NCI-H460 (cell line): ENCODE measurements around the gene ANKFY1. TPM values are rescaled to one million over a fixed set of nuclear protein-coding genes. Genes with fewer than 3 reads are reported as not detected.
"Not testable (repeated sequence)": the region's sequence is repeated elsewhere in the genome, so short reads cannot be mapped to it uniquely, and the experiment has no call there.

ENCODE experiments used
- DNase-seq: peaks from one replicate; pipeline ENCODE4 v3.0.0-alpha.2; 2016; ENCODE audit warnings: low read depth; ENCODE audit errors: extremely low read depth
- total RNA-seq: library from RNA; depleted of rRNA; stranded (reverse); fragments of >200 nt; shearing (Covaris generic); gene quantifications from 2 replicates; pipeline ENCODE4 v1.2.3, GENCODE V29; 2014

The ANKFY1 gene
- total RNA-seq, 1 experiment from 2014 or later, result 15.4 TPM

DNA sequence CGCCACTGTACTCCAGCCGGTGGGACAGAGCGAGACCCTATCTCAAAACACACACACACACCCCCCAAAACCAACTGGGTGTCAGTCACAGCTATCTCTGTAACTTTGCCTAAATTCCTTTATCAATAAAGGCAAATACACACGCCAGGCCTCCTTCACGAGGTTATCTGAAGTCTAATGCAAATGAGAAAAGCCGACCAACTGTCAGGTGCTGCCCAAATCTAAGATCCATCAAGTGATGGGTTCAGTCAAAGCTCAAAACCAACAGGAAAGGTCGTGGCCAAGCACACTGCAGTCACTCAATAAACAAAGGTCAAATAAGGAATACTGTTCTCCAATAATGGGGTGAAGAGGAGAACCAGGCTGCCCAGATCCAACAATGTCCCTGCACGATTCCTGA is 1.1 kb downstream of the ANKFY1 start:
- no peak for DNase-seq

DNA sequence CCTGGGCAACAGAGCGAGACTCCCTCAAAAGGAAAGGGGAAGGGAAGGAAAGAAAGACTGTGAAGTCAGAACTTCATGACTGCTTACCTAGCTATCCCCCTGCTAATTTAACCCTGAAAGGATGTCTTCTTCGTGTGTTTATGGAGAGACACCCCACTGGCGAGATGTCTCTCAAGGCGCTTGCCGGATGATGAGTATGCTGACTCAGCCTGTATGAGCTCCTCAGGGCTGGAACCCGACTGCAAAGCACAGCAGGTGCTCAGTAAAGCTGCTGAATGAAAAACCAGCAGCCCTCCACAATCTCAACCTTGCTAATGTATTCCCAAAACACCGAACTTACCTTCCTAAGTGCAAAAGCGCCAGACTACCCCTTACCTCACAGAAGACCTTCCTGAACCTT is 2.3 kb downstream of the ANKFY1 start:
- no peak for DNase-seq

DNA sequence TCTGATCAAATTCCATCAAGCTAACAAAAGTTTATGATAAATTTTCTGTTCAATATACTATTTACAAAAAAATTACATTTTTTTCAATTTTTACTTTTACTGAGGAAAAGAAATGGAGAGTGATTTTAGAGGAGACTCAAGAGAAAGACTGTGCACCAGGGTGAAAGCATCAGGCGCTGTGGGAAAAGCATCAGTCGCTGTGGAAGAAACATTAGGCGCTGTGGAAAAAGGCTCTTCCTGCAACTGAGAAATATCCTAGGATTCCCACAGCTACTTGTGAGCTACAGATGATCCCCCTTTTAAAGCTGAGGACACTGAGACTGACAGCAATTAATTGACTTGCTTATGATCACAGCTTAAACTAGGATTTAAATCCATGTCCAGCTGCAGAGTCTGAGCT is 4.9 kb downstream of the ANKFY1 start:
- no peak for DNase-seq

DNA sequence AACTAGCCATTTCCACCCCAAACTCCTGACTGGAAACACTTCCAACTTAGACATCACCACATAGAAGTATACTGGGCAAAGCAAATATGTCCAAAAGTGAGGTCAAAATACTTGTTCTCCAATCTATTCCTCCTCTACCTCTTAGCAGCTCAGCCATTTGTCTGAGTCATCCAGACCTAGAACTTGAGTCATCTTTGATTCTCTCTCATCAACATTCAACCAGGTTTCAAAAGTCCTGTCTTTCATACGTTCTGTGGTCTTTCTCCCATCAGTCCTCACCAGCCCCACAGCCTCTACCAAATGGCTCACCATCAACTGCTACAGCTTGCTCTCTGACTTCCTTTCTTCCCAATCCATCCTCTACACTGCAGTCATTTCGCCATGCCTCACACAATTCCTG is 6.8 kb downstream of the ANKFY1 start:
- DNase-seq, result no peak

DNA sequence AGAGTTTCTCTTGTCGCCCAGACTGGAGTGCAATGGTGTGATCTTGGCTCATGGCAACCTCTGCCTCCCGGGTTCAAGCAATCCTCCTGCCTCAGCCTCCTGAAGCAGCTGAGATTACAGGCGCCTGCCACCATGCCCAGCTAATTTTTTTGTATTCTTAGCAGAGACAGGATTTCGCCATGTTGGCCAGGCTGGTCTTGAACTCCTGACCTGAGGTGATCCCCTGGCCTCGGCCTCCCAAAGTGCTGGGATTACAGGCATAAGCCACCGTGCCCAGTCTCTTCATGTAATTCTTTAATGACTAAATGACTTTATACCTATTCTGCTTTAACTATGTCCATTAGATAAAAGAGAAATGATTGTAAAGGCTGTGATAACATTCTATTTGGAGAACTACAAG is 8.5 kb downstream of the ANKFY1 start:
- not testable (repeated sequence) for DNase-seq

DNA sequence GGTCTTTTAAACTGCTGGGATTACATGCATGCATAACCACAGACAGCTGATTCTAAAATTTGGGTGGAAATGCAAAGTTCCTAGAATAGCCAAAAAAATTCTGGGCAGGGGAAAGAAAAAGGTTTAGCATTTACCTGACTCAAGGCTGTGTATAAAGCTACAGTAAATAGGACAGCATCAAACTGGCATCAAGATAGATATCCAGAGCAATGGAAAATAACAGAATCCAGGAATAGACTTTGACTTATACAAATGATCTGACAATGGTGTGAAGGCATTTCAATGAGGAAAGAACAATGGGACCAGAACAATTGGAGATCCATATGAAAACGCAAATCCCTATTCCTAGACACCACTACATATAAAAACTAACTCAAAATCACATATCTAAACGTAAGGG is 12.9 kb downstream of the ANKFY1 start:
- DNase-seq, result no peak

DNA sequence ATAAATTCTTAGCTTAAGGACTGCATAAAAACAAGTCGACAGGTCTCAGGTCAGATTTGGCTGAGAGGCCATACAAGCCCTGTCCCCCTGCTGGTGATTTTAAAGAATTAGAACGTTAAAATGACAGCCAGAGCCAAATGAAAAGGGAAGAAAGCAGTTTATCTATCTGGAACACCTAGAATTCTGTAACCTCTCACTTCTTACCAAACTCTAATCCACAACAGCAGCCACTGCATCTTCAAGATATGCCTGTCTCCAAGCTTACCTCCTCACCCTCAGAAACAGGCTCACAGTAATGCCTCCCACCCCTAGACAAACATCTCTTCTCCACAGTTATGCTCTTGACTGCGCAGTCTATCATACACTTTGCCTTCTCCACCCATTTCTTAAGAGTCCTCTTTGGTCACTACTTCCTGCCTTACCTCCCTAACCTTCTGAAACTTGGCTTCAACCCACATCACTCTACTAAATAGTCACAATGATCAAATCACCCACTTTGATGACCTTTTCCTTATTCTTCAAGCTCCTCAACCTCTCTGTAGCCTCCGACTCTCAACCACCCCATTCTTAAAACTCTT is 14.2 kb downstream of the ANKFY1 start:
- DNase-seq, result peak; percentile 34

DNA sequence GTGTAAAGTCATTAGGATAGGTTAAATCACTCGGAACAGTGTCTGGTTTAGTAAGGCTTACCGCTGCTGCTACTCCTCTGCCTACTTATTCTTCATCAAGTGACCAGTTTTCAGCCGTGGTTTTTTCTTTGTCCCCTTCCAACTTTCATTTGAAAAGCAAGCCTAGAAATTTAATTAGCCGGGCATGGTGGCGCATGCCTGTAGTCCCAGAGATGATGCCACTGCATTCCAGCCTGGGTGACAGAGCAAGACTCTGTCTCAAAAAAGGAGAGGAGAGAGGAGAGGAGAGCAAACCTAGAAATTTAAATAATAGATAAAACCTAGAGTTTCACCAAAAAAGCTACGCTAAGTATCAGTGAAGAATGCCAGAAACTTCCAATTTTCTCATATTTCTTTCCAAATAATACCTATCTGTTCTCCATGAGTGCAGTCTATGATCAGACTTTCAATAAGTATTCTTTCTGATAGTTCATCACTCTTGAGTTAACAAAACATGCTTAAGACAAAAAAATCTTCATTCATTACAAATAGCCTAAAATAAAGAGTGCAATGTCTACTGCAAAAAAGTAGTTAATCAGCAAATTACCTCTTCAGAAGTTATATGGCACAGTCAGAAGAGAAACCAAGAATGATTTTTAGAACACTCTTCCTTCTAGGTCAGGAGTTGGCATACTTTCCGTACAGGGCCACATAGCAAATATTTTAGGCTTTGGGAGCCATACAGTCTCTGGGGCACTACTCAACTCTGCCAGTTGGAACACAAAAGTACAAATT is 15.1 kb downstream of the ANKFY1 start:
- no peak for DNase-seq

DNA sequence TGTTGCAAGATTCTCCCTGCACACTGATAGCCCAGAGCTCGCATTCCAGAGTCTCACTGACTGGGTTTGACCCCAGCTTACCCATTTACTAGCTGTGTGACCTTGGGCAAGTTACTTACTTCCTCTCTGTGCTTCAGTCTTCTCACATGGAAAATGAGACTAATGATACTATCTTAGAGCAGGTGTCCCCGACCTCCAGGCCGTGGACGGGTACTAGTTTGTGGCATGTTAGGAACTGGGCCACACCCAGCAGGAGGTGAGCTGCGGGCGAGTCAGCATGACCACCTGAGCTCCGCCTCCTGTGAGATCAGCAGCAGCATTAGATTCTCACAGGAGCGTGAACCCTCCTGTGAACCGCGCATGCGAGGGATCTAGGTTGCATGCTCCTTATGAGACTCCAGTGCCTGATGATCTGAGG is 15.8 kb downstream of the ANKFY1 start:
- no peak for DNase-seq

DNA sequence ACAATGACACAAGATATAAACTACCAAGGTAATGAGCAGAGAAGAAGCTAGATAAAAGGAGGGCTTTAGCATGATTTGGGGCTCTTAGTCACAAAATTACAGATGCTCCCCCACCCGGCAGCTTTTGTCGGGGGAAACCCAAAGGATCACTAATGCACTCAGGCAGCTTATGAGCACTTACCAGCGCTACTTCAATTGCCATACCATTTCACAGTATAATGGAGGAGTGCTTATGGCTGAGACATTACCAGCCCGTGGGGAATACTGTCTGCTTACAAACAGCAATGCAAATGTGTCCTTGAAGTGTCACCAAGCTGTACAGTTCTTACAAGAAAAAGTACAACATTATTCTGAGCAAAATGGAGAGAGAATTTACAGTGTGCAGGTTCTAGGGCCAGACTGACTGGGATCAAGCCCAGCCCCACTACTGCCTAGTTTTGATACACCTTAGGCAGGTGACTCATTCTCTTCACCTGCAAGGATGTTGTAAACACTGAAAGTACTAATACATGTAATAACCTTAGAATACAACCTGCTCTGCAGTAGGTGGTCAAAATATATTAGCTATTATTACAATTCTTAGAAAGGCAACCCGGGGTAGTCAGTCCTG is 16.3 kb downstream of the ANKFY1 start:
- no peak for DNase-seq

DNA sequence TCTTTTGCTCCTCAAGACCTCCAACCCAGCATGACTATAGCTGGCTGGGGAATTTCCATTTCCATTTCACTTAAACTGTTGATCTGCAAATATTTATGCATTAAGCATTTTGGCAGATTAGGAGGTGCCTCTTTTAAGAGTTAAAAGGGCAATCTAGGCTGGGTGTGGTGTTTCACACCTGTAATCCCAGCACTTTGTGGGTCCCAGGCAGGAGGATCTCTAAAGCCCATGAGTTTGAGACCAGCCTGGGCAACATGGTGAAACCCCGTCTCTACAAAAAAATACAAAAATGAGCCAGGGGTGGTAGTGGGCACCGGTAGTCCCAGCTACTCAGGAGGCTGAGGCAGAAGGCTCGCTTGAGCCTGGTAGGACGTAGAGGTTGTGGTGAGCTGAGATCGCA is 17.1 kb downstream of the ANKFY1 start:
- no peak for DNase-seq

DNA sequence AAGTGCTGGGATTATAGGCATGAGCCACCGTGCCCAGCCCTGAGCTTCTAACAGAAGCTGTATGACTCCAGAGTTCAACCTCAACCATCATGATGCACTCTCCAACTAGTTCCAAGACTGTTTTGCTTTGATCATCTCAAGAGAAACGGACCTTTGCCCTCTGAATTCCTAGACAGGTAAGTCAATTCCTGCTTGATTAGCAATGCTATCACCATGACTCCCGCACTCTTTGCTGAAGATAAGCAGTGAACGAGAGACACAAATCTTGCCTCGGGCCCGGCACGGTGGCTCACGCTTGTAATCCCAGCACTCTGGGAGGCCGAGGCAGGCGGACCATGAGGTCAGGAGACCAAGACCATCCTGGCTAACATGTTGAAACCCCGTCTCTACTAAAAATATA is 22.2 kb downstream of the ANKFY1 start:
- DNase-seq, result no peak

DNA sequence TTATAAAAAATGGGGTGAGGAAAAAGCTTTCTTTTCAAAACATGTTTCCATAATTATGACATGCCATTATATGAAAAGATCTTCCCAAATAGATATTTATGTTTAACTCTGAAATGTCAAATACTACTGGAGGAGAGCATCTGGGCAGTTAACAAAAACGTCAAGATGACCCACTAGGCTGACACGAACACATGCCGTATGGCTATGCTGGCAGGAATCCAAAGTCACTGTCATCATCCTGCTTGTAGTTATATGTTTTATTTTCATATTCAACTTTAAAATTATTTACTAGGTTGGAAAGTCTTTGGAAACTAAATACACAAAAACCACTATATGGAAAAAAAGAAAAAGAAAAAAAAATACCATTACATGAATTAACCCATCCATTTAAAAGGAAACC is 27.3 kb downstream of the ANKFY1 start:
- no peak for DNase-seq

DNA sequence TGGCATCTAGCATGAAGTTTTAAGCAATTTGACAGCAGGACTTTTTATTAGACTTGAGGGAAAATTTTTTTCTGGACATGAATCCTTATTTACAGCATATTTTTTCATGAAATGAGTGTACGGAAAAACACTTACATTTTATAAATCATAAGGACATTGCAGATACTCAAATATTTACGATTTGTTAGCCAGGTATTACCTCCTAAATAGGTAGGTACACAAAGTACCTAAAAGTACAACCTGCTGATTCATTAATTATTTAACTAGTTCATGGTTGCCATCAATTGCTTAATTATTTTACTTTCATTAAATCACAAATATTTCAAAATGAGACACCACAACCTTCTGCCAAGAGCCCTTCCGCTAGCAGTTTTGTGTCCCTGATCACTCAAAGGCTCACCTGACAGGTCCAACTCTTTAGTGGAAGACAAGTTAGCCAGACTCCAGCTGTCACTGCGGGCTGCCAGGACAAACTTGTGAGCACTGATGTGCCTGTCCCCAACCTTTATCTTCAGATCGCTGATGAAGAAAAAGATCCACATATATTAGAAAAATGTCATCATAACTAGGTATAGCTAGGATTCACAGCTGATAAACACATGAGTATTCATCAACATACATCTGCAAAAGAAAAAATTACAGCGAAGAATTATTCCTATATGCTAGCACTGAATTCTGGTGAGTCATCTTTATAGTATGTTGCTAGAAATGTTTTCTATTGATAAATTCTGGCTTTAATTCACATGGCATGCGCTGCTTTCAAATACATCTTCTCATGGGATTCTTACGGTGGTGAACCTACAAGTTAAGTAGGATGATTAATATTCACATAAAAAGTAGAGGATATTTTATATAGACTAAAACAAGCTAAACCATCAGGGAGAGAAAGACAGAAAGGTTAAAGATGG is 28.2 kb downstream of the ANKFY1 start:
- DNase-seq, result no peak

DNA sequence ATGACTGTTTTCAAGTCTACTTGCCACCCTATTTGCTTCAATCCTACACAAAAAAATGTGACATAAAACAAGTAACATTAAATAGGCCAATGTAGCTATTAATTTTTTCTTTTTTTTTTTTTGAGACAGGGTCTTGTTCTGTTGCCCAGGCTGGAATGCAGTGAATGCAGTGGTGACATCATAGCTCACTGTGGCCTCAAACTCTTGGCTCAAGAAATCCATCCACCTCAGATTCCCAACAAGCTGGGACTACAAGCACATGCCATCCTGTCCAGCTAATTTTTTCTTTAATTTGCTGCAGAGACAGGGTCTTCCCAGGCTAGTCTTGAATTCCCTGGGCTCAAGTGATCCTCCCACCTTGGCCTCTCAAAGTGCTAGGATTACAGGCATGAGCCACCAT is 29.4 kb downstream of the ANKFY1 start:
- DNase-seq, result no peak

DNA sequence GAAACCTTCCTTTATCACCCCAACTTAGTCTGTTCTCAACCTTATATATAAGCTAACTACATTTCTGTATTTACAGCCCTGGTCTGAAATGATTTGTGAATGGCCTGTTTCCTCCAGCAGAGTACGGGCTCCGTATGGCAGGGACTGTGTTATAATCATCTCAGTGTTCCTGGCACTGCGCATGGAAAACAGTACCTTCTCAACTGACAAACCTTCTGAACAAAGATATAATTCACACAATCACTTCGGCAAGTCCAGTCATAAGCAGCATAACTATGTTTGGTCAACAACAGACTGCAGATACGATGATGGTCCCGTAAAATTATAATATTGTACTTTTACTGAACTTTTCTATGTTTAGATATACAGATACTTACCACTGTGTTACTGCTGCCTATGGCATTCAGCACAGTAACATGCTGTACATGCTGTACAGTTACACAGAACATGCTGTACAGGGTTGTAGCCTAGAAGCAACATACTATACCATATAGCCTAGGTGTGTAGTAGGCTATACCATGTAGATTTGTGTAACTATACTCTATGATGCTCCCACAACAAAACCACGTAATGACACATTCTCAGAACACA is 30.0 kb downstream of the ANKFY1 start:
- no peak for DNase-seq

DNA sequence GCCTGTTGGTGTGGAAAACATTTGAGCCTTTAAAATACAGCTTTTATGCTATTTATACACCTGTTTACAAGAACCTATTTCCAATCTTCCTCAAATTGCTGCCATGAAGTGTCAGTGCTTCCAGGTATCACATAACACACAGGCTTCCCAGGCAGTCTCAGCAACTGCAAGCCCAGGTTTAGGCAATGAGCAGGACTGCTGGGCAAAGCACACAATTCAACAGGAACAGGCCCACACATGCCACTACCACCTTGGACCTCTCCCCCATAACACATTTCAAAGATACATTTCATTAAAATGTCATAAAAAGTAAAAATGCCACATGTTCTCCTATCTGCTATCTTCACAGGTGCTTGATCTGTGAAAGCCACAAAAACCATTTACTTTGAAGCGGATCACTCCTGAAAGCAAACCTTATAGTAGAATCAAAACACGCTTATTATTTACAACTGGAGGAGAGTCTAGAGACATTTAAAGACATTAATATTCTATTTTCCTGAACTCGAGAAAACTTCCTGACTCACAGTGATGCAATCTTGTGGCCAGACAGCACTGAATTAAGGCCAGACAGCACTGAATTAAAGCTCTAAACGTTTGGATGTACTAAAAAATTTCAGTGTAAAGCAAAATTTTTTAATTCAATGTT is 31.5 kb downstream of the ANKFY1 start:
- DNase-seq, result no peak

DNA sequence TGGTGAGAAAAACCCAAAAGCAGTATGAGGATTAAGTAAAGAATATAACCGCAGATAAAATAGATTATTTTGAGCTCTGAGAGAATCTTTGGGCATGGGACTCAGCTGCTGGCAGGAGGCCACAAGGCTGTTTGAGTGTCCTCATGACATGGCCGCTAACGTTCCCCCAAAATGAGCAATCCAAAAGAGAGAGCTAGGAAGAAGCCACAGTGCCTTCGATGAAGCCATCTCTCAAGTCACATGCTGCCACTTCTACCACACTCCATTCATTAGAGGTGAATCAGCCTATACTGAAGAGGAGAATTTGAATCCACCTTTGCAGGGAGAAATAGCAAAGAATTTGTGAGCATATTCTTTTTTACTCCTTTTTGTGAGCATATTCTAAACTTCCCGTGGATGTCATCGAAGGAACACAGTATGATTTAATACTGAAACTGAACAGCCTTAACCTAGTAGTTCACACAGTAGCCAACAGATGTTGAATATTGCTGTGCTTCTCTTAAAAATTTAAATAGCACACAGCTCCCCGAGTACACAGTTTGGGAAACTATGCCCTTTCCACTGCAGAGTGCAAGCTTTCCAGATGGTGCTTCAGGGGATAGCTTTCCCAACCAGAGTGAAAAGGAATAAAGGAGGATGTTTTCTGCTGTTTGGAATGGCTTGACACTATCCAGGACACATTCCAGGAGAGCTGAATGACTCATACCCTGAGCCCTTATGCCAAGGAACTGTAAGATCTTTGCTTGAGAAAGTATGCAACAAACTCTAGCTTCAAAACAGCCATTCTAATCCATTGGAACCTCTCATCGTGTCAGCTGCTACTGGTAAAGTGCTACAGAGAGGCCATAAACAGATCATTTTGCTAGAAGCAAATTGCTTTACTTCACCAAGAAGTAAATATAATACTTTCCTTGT is 33.9 kb downstream of the ANKFY1 start:
- peak; percentile 33 for DNase-seq
